ENCODE data around the gene FCN1.

GRCh38 chr9:134895567-134895907 is 22.2 kb downstream of the FCN1 start:
- TF ChIP-seq CTCF (conservative IDR thresholded peaks at IDR 0.05 in 1 of 2, IDR thresholded peaks at IDR 0.05 in 1 of 2; ENCODE audit: low read depth in 1 of 2, low read length in 2 of 2) (no peak), EZH2 (IDR thresholded peaks at IDR 0.05; ENCODE audit: low read length, missing control alignments) (no peak)

All from fibroblast of lung (primary cell).